Testis (tissue), 3 donors: ENCODE data around the gene DCBLD2. TPM values are rescaled to one million over a fixed set of nuclear protein-coding genes. Genes with fewer than 3 reads are reported as not detected.
A peak's percentile ranks its signal among the peaks of the same experiment; 100 is the strongest.

Experiments used
- DNase-seq: peaks from one replicate; pipeline ENCODE4 v3.0.0-alpha.2; 2019
- H3K27ac ChIP-seq, 2 donors: fragments of 200-600 bp; sonication (generic); one replicate each; pipeline ENCODE4 v1.5.1; 2019
- H3K27me3 ChIP-seq: fragments of 200-600 bp; sonication (generic); one replicate; pipeline ENCODE4 v1.5.1; 2019
- H3K36me3 ChIP-seq: fragments of 200-600 bp; sonication (generic); one replicate; pipeline ENCODE4 v1.5.1; 2017; ENCODE audit warnings: low read depth; ENCODE audit errors: missing control alignments
- H3K4me1 ChIP-seq: fragments of 200-600 bp; sonication (generic); one replicate; pipeline ENCODE4 v1.5.1; 2019
- H3K4me3 ChIP-seq, 2 donors: fragments of 200-600 bp; sonication (generic); one replicate each; pipeline ENCODE4 v1.5.1; 2017 to 2019
- H3K9me3 ChIP-seq: fragments of 200-600 bp; sonication (generic); one replicate; pipeline ENCODE4 v1.5.1; 2017
- POLR2A ChIP-seq: fragments of 450-650 bp; IDR thresholded peaks from one replicate; pipeline ENCODE4 v1.6.1; 2017; ENCODE audit warnings: antibody characterized with exemption, mild to moderate bottlenecking, moderate library complexity
- WGBS, 2 donors: methylation state at CpG; one replicate each; pipeline ENCODE4 v1.1.5; 2018; 5-methylcytosine and 5-hydroxymethylcytosine counted together
- intact Hi-C: fragments of 100-400 bp; cut with DNase I; formaldehyde crosslinking; loops from one replicate; pipeline ENCODE4 v1.15.1; 2023; ENCODE audit warnings: low total_unique reads
- polyA plus RNA-seq: library from polyadenylated mRNA; stranded (reverse); fragments of 350-450 nt; fragmentation: Illumina TruSeq; extraction: RNeasy Lipid Tissue Mini Kit (QIAGEN cat#74804); gene quantifications from one replicate; pipeline ENCODE4 v1.2.3, GENCODE V29; 2014; ENCODE audit warnings: low read depth, low replicate concordance; ENCODE audit not compliant: insufficient read depth
- total RNA-seq, 2 donors: library from RNA; depleted of rRNA; stranded (reverse); fragments of >200 nt; gene quantifications; one replicate each; pipeline ENCODE4 v1.2.3, GENCODE V29; 2016
- TF ChIP-seq, protein P1 (sequence below), 3 experiments: fragments of 450-650 bp in 2 of 3; fragments of 200-600 bp in 1 of 3; sonication (generic) in 1 of 3; IDR thresholded peaks; one replicate each; pipeline ENCODE4 v1.5.1; 2016 to 2019; ENCODE audit warnings: antibody characterized with exemption in 3 of 3, mild to moderate bottlenecking in 2 of 3, moderate library complexity in 1 of 3

The DCBLD2 gene
- total and polyA plus RNA-seq, 3 donors from 2014 or later: 48.5 to 211 (median 161) TPM

DNA sequence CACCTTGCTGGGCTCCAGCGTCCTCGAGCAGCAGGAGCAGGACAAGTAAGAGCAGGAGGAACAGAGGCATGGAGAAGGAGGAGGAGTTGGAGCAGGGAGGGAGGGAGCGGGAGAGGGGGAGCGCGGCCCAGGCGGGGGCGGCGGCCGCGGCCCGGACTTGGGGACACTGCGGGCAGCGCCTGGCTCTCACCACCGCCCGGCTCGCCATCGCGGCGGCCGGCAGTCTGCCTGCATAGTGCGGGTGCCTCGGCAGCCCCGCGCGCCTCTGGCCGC lies 440 bp downstream of the DCBLD2 start:
- Histone ChIP-seq H3K27ac (peak overlapping the region; percentile 86 to 94), H3K27me3 (no peaks in the 10 kb centered on the region), H3K36me3 (no peaks in the 10 kb centered on the region), H3K9me3 (no peaks in the 10 kb centered on the region), H3K4me3 (peak overlapping the region; percentile 91 to 92), H3K4me1 (no peaks in the 10 kb centered on the region)
- TF ChIP-seq, protein P1, sequence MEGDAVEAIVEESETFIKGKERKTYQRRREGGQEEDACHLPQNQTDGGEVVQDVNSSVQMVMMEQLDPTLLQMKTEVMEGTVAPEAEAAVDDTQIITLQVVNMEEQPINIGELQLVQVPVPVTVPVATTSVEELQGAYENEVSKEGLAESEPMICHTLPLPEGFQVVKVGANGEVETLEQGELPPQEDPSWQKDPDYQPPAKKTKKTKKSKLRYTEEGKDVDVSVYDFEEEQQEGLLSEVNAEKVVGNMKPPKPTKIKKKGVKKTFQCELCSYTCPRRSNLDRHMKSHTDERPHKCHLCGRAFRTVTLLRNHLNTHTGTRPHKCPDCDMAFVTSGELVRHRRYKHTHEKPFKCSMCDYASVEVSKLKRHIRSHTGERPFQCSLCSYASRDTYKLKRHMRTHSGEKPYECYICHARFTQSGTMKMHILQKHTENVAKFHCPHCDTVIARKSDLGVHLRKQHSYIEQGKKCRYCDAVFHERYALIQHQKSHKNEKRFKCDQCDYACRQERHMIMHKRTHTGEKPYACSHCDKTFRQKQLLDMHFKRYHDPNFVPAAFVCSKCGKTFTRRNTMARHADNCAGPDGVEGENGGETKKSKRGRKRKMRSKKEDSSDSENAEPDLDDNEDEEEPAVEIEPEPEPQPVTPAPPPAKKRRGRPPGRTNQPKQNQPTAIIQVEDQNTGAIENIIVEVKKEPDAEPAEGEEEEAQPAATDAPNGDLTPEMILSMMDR (IDR thresholded peaks at IDR 0.05): no peak
- TF ChIP-seq POLR2A: no peak
- DNase-seq: peak; percentile 64
- intact Hi-C loops: no loop called here
- 0% methylated on average over 4 to 20 of the region's 26 CpGs for WGBS, 2 donors

DNA sequence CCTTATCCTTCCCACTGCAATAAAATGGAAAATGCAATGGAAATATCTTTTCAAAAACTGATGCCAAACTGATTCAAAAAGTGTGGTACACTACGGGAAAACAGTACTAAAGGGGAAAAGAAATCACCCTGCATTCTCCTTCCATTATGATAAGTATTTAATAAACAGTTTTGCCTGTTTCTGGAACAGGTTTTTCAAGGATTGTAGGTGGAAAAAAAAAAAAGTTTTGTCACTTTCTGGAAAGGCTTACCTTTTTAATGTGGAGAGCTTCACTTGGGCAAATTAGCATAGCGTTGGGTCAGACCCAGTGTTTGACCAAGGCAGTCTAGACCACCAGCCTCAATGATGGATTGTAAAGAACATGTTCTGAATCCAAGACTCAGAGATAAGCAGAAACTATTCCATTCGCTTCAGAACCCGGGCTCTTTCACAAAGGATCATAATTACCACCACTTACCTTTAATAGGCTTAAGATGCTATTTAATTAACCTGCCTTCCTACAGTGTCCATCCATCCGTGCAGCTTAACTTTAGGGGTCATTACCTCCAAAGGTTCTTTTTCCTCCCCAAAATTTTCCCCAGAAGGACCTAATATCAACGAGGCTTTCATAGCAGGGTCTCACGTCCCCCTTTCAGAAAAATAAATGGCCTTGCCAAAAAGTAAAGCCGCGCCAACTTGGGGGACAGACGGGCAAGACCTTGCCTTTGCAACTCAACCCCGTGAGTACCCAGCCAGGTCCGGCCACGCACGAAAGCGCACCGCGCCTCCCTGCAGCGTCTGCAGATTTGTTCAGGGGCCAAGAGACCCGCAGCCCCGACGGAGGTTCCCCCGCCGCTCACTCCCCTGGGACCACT lies 1.0 kb downstream of the DCBLD2 start:
- no peak for TF ChIP-seq POLR2A
- TF ChIP-seq, protein P1 (IDR thresholded peaks at IDR 0.05): no peak
- H3K4me1 ChIP-seq: no peaks in the 10 kb centered on the region
- peak overlapping the region; percentile 91 to 92 for H3K4me3 ChIP-seq
- intact Hi-C loops: no loop called here
- no peaks in the 10 kb centered on the region for H3K27me3 ChIP-seq
- H3K9me3 ChIP-seq: no peaks in the 10 kb centered on the region
- WGBS, 2 donors: 2 to 4% methylated on average over 23 of the region's 23 CpGs
- H3K27ac ChIP-seq: peak overlapping the region; percentile 86 to 94
- DNase-seq: no peak
- H3K36me3 ChIP-seq: no peaks in the 10 kb centered on the region

DNA sequence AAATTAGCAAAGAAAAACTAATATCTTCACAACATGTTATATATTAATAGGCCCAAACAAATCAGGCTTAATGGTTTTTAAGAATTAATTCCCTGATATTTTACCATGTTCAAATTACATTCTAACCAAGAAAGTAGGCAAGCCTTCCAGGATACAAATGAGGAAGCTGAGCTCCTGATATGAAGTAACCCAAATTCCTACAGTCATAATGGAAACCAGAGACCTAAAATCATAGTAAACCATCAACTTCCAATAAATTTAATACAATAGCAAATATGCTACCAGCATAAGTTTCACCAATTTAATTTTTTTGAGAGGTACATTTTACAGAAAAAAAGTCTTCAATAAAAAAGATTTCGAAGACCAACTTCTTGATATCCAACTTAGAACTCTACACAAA lies 3.8 kb downstream of the DCBLD2 start:
- TF ChIP-seq, protein P1 (IDR thresholded peaks at IDR 0.05): no peak
- Histone ChIP-seq H3K4me3 (no peak overlapping the region), H3K9me3 (no peaks in the 10 kb centered on the region), H3K4me1 (peaks cover 2% of the 10 kb centered on the region), H3K27ac (no peak overlapping the region), H3K27me3 (no peaks in the 10 kb centered on the region), H3K36me3 (no peaks in the 10 kb centered on the region)
- intact Hi-C loops: no loop called here
- DNase-seq: no peak
- 40 to 42% methylated on average over 1 of the region's 1 CpG for WGBS, 2 donors

DNA sequence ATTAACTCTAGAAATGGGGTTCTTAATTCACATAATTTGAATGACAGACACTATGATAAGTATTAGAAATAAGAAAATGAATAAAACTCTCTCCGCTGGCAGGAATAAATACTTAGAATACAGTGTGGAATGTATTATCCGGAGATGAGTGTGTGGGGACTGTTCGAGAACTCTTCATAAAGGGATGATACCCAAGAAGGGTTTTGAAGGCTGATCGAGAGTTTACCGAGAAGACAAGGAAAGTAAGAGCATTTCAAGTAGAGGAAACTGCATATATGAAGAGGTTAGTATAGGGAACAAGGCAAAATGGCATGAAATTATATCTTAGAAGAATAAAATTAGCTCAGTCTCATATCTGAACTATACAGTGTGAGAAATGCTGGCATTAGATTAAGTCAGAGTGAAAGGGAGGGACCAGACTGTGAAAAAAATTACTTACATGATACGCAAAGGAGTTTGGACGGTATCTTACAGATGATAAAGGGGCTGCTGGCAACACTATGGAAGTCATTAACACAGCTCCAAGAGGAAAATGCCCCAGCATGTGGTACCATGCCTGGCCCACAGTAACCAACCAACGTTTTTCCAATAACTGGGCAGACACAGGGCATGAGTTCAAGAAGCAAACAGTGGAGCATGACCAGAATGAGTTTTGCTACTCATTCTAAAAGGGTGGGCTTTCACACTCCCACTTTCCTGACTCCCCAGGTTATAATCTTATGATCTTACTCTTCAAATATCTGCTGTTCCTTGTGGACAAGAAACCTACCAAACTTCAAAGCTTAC lies 6.5 kb downstream of the DCBLD2 start:
- no peak for DNase-seq
- 82 to 84% methylated on average over 8 of the region's 8 CpGs for WGBS, 2 donors
- TF ChIP-seq, protein P1 (IDR thresholded peaks at IDR 0.05): no peak
- TF ChIP-seq POLR2A: no peak
- Histone ChIP-seq H3K9me3 (no peaks in the 10 kb centered on the region), H3K36me3 (no peaks in the 10 kb centered on the region), H3K27ac (no peak overlapping the region), H3K4me1 (peaks cover 25% of the 10 kb centered on the region), H3K4me3 (no peak overlapping the region), H3K27me3 (no peaks in the 10 kb centered on the region)
- intact Hi-C loops: no loop called here
